ENCODE data around the gene RAD9A.

Gene RAD9A

DNA sequence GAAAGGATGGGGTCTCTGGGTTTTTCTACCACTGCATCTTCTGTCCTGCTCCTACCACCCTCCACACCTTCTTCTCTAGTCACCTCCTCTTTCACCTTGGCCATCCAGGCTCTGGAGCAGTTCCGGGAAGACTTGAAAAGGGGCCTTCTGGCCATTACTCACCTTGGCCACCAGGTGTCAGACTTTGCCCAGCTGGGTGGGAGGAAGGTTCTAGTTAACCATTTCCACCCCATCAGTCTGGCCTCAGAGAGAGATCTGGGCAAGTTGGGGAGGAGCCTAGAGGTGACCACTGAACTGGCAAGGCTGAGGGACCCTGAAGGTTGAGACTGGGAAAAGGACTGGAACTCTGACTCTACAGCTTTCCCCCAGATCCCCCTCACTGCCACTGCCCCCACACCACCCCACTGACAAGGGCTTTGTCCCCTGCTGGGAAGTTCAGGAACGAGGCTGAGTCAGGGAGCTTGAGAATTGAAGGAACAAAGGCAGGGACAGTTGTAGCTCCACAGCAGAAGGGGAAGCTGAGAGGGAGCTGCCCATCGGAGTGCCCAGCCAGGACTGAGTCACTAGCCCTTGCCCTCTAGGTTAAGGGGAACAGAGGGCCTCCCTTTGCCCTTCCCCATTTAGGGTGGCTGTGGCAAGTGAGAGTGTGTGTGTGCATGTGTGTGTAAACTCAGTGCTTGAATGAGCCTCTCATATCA lies 34.8 kb upstream of the RAD9A start:
- DNase-seq (ENCODE audit: low read depth, low spot score) = peak; percentile 55

GRCh38 chr11:67357831-67358670 lies 33.7 kb upstream of the RAD9A start:
- DNase-seq (ENCODE audit: low read depth, low spot score) = no peak

DNA sequence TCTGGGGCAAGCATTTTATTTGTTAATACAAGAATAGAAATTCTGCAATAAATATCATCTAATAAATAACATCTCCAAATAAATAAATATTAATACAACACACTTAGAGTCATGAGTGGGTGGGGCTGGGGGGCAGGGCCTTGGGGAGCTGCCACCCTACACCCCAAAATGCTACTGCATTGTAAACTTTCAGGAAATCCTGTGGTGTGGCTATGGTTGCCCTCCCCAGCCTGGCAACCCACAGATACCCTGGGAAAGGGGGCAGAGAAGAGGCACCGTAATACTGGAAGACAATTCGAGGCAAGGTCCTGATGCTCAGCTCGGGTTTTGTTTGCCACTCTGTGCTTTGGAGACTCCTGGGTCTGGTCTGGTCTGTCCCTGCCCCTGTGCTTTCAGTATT lies 27.6 kb upstream of the RAD9A start:
- no peak for DNase-seq (ENCODE audit: low read depth, low spot score)

DNA sequence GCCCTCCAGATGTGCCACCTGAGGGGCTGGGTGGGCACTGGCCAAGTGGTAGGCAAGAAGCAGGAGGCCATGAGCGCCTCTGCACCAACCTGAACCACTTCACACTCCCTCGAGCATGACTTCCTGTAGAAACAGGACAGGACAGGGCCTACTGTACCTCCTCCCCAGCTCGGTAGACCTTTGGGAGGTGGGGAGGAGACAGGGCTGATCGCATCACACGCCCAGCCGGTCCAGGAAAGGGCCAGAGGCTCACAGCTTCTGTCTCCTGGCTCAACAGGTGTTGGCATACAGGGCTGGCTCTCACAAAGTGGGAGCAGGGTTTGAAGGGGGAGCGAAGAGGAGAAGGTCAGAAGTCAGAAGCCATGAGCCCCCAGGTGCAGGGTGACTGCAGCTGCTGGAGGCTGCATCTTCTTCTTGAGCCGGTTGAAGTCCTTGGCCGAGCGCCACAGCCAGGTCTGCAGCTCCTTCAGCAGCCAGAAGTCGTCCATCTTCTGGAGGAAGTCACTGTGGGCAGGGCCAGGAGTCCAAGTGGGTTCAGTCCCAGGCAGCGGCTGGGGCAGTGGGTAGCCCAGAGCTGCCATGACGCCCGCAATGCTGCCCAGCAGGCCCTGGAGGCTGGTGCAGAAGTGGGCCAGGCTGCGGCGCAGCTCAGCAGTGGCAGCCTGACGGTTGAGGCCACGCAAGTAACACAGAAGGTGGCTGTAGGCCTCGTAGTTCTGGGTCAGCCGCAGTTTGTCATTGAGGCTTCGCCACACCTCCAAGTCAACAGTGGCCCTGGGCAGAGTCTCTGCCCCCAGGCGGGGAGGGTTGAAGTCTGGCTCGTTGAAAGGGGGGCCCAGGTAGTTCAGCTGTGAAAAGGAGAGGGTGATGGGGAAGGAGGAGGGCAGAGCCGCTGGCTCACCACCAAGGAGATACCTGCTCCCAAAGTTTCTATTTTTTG lies 26.7 kb upstream of the RAD9A start:
- no peak for DNase-seq (ENCODE audit: low read depth, low spot score)

DNA sequence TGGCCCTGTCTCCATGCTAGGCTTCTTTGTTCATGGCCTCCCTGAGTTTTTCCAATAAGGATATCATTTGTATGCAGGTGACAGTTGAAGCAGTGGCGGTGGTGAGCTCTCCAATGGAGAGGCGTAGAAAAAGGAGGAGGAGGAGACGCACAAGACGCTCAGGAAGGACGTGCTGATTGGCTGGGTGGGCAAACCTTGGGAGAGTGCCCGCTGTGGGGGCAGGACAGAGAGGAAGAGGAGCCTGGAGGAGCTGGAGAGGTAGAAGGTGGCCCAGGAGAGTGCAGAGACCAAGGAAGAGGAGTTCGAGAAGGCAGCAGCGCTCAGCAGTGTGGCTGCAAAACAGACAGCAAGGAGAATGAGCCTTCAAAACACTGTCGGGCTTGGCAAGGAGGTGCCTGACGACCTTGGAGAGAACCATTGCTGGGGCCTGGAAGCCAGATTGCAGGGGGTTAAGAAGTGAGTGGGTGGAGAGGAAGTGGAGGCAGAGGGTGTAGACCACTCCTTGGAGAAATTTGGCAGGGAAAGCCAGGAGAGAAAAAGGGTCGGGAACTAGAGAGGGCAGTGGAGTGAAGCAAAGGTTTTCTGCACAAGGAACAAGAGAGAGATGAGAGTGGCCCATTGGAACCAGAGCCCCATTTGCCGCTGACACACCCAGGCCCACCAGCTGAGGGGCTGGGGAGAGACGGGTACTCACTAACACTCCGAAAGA lies 25.9 kb upstream of the RAD9A start:
- DNase-seq (ENCODE audit: low read depth, low spot score) = no peak

DNA sequence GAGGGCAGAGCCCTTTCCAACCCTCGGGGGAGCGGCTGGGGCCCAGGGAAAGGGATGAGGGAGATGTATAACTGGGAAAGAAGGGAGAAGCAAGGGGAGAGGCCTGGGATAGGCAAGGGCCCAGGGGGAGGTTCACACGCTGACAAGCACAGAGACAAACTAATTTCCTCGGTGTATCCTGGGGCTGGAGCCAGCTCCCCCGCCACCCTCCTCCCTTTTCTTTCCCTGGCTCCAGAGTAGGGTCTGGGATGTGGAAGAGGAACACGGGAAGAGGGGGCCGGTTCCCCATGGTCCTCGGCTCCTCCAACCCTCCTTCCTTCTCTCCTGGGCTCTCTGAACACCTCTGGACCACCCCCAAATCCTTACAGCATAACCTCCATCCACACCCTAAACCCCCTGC lies 25.2 kb upstream of the RAD9A start:
- DNase-seq (ENCODE audit: low read depth, low spot score) = no peak

DNA sequence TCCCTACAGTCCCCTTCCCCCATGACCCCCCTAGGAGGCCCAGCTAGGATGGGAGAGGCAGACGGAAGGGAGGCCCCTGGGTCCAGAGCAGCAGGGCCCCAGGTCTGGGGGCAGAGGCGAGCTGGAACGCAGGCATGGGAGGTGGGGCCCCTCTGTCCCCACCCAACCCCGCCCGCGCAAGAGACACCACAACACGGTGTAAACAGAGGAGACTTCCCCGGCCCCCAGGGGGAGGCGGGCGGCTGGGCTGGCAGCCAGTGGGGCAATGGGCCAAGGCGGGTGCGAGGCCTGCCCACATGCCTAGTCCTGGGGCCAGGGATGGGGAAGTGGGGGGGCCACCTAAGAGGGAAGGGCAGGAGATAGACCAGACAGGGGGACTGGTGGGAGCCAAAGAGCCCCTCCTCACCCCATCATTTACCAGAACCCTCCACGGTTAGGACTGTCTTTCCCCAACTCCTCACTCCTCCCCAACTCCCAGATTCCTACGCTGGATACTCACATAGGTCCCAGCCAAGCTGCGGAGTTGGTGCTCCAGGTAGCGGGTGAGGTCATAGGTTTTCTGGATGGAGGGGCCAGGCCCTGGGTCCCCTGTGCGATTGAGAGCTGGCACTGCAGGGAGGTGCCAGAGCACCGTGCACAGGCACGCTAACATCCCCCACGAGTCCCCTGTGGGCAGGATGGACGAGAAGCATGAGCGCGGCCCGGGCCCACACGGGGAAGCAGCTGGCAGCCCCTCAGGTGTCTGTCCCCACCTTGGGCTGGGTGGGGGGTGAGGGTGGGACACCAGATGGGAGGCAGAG lies 24.6 kb upstream of the RAD9A start:
- DNase-seq (ENCODE audit: low read depth, low spot score) = no peak

- no peak for DNase-seq (ENCODE audit: low read depth, low spot score)
Measured at GRCh38 chr11:67367761-67368227, 24.0 kb upstream of the RAD9A start.

DNA sequence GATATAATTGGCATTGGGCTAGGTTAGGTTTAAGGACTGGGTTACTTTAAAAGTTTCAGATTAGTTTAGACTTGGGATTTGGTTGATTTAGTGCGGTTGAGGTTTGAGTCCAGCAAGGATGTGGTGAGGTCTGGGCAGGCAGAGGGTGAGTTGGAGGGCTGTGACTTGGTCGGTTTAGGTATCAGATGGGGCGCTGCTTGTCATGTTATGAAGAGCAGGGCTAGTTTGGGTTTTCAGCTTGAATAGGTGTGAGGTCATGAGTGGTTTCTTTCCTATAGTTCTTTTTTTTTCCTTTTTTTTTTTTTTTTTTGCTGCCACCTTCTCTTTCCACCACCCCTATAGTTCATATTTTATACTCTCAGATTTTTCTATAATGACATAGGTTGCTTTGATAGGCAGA lies 23.2 kb upstream of the RAD9A start:
- DNase-seq (ENCODE audit: low read depth, low spot score) = no peak

DNA sequence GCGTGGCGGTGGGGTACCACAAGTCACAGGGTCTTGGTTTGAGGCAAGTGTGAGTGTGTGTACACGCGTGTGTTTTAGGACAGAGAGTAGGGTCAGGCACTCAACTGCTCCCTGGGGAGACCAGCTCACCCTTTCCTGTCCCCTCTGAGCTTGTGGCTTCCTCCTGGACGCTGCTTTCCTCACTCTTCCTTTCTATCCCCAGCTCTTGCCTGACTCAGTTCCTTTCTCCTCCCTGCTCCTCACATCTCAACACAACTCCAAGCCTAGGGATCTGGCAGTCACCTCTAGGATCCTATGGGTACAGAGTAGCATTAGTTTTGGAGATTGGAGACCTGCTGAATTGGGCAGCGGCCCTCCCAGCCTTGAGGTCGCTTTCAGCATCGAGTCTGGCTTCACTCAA lies 22.5 kb upstream of the RAD9A start:
- DNase-seq (ENCODE audit: low read depth, low spot score) = no peak

- no peak for DNase-seq (ENCODE audit: low read depth, low spot score)
Measured at GRCh38 chr11:67369801-67370284, 21.9 kb upstream of the RAD9A start.

GRCh38 chr11:67370351-67371076 lies 21.3 kb upstream of the RAD9A start:
- no peak for DNase-seq (ENCODE audit: low read depth, low spot score)

DNA sequence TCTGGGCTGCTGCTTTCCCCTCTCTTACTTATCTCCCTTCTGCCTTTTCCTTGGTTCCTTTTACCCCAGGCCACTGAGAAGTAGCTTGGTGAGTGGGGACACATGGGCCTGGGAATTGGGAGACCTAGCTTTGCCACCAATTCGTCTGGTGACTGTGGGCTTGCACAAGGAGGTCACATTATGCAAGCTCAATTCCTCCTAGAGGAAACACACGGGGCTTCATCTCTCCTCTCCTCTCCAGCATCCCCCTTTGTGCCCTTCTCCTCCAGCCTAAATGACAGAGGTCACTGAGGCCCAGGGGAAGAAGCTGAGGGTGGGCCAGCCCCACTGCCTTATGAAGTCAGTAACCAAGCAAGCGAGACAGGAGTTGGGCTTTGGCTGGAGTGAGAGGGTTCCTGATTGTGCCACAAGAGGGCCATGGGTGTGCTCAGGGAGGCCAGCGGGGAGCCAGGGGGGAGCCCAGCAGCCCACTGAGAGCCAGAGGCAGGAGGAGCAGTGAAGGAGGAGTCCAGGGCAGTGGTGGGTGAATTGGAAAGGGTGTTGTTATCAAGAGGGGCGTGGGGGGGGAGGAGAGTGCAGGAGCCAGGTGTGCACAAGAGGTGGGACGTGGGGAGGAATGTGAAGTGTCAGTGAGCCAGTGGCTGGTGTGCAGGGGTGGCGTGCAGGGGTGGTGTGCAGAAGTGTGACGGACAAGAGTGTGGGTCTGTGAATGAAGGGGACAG lies 20.4 kb upstream of the RAD9A start:
- DNase-seq (ENCODE audit: low read depth, low spot score) = no peak

- DNase-seq (ENCODE audit: low read depth, low spot score) = no peak
Measured at GRCh38 chr11:67371911-67372320, 19.9 kb upstream of the RAD9A start.

GRCh38 chr11:67372321-67372992 lies 19.3 kb upstream of the RAD9A start:
- no peak for DNase-seq (ENCODE audit: low read depth, low spot score)

GRCh38 chr11:67372993-67373647 lies 18.7 kb upstream of the RAD9A start, which contains the start of gene CLCF1:
Gene CLCF1 (minus strand): TSS chr11:67373598. CDS start chr11:67373539, 59 bp downstream.
- DNase-seq (ENCODE audit: low read depth, low spot score) = no peak

- no peak for DNase-seq (ENCODE audit: low read depth, low spot score)
Measured at GRCh38 chr11:67373648-67374570, 17.9 kb upstream of the RAD9A start.

All from brain pericyte (primary cell).